IPS-15b (cell line): ENCODE results near the gene LHFPL2.

Source experiments
- H3K27me3 ChIP-seq: one replicate; pipeline ENCODE4 v1.6.1; 2013; ENCODE audit warnings: low read length; ENCODE audit not compliant: control insufficient read depth, insufficient read depth
- H3K36me3 ChIP-seq: one replicate; pipeline ENCODE4 v1.6.1; 2013; ENCODE audit warnings: low read length; ENCODE audit not compliant: control insufficient read depth, insufficient read depth
- H3K4me1 ChIP-seq: one replicate; pipeline ENCODE4 v1.6.1; 2013; ENCODE audit warnings: mild to moderate bottlenecking, low read length; ENCODE audit not compliant: control insufficient read depth, insufficient read depth
- H3K4me3 ChIP-seq: one replicate; pipeline ENCODE4 v1.5.1; 2013; ENCODE audit warnings: low read depth, low read length
- H3K9ac ChIP-seq: one replicate; pipeline ENCODE4 v1.6.1; 2013; ENCODE audit warnings: low read depth, mild to moderate bottlenecking, low read length
- H3K9me3 ChIP-seq: one replicate; pipeline ENCODE4 v1.6.1; 2013; ENCODE audit warnings: mild to moderate bottlenecking, low read length; ENCODE audit not compliant: control insufficient read depth, insufficient read depth

The LHFPL2 gene

GRCh38 chr5:78638423-78638822, 10.1 kb downstream of the LHFPL2 start:
- no peak overlapping the region for H3K4me3 ChIP-seq
- H3K9ac ChIP-seq: no peak overlapping the region
- peaks cover 11% of the 10 kb centered on the region for H3K4me1 ChIP-seq
- H3K9me3 ChIP-seq: no peaks in the 10 kb centered on the region
- H3K36me3 ChIP-seq: no peaks in the 10 kb centered on the region
- no peaks in the 10 kb centered on the region for H3K27me3 ChIP-seq

- Histone ChIP-seq H3K36me3 (no peaks in the 10 kb centered on the region), H3K9me3 (no peaks in the 10 kb centered on the region), H3K4me1 (peaks cover 11% of the 10 kb centered on the region), H3K4me3 (no peak overlapping the region), H3K27me3 (no peaks in the 10 kb centered on the region), H3K9ac (no peak overlapping the region)
These were observed 11.1 kb downstream of the LHFPL2 start for GRCh38 chr5:78637468-78637867.

GRCh38 chr5:78636682-78637081, 11.9 kb downstream of the LHFPL2 start:
- Histone ChIP-seq H3K4me1 (peaks cover 11% of the 10 kb centered on the region), H3K9ac (no peak overlapping the region), H3K4me3 (no peak overlapping the region), H3K9me3 (no peaks in the 10 kb centered on the region), H3K36me3 (no peaks in the 10 kb centered on the region), H3K27me3 (no peaks in the 10 kb centered on the region)

- Histone ChIP-seq H3K4me1 (peaks cover 6% of the 10 kb centered on the region), H3K4me3 (no peak overlapping the region), H3K36me3 (peaks cover 5% of the 10 kb centered on the region), H3K27me3 (no peaks in the 10 kb centered on the region), H3K9me3 (no peaks in the 10 kb centered on the region), H3K9ac (no peak overlapping the region)
These were observed 13.9 kb downstream of the LHFPL2 start for GRCh38 chr5:78634634-78635033.

GRCh38 chr5:78634229-78634628, 14.3 kb downstream of the LHFPL2 start:
- Histone ChIP-seq H3K4me3 (no peak overlapping the region), H3K9ac (no peak overlapping the region), H3K36me3 (peaks cover 5% of the 10 kb centered on the region), H3K27me3 (no peaks in the 10 kb centered on the region), H3K4me1 (peaks cover 5% of the 10 kb centered on the region), H3K9me3 (no peaks in the 10 kb centered on the region)

GRCh38 chr5:78633700-78634099, 14.9 kb downstream of the LHFPL2 start:
- Histone ChIP-seq H3K4me3 (no peak overlapping the region), H3K9me3 (no peaks in the 10 kb centered on the region), H3K36me3 (peaks cover 5% of the 10 kb centered on the region), H3K27me3 (no peaks in the 10 kb centered on the region), H3K9ac (no peak overlapping the region), H3K4me1 (no peaks in the 10 kb centered on the region)

GRCh38 chr5:78632467-78632866, 16.1 kb downstream of the LHFPL2 start:
- H3K27me3 ChIP-seq: no peaks in the 10 kb centered on the region
- peaks cover 5% of the 10 kb centered on the region for H3K36me3 ChIP-seq
- no peaks in the 10 kb centered on the region for H3K4me1 ChIP-seq
- H3K9ac ChIP-seq: no peak overlapping the region
- H3K9me3 ChIP-seq: no peaks in the 10 kb centered on the region
- H3K4me3 ChIP-seq: no peak overlapping the region

GRCh38 chr5:78631931-78632330, 16.6 kb downstream of the LHFPL2 start:
- Histone ChIP-seq H3K4me1 (no peaks in the 10 kb centered on the region), H3K9ac (no peak overlapping the region), H3K36me3 (peaks cover 5% of the 10 kb centered on the region), H3K9me3 (no peaks in the 10 kb centered on the region), H3K27me3 (no peaks in the 10 kb centered on the region), H3K4me3 (no peak overlapping the region)

- Histone ChIP-seq H3K27me3 (no peaks in the 10 kb centered on the region), H3K9ac (no peak overlapping the region), H3K36me3 (peaks cover 5% of the 10 kb centered on the region), H3K9me3 (no peaks in the 10 kb centered on the region), H3K4me3 (no peak overlapping the region), H3K4me1 (no peaks in the 10 kb centered on the region)
These were observed 18.5 kb downstream of the LHFPL2 start for GRCh38 chr5:78630047-78630446.

GRCh38 chr5:78629624-78630023, 18.9 kb downstream of the LHFPL2 start:
- no peak overlapping the region for H3K9ac ChIP-seq
- peaks cover 7% of the 10 kb centered on the region for H3K36me3 ChIP-seq
- no peaks in the 10 kb centered on the region for H3K9me3 ChIP-seq
- no peaks in the 10 kb centered on the region for H3K4me1 ChIP-seq
- H3K4me3 ChIP-seq: no peak overlapping the region
- no peaks in the 10 kb centered on the region for H3K27me3 ChIP-seq

- no peak overlapping the region for H3K4me3 ChIP-seq
- H3K36me3 ChIP-seq: peaks cover 9% of the 10 kb centered on the region
- H3K9me3 ChIP-seq: no peaks in the 10 kb centered on the region
- H3K9ac ChIP-seq: no peak overlapping the region
- H3K4me1 ChIP-seq: no peaks in the 10 kb centered on the region
- H3K27me3 ChIP-seq: no peaks in the 10 kb centered on the region
These were observed 20.1 kb downstream of the LHFPL2 start for GRCh38 chr5:78628270-78628992.

GRCh38 chr5:78627766-78628165, 20.8 kb downstream of the LHFPL2 start:
- Histone ChIP-seq H3K4me3 (no peak overlapping the region), H3K4me1 (no peaks in the 10 kb centered on the region), H3K27me3 (no peaks in the 10 kb centered on the region), H3K9ac (no peak overlapping the region), H3K36me3 (peaks cover 9% of the 10 kb centered on the region), H3K9me3 (no peaks in the 10 kb centered on the region)
